ENCODE results near the gene LKAAEAR1.

DNA sequence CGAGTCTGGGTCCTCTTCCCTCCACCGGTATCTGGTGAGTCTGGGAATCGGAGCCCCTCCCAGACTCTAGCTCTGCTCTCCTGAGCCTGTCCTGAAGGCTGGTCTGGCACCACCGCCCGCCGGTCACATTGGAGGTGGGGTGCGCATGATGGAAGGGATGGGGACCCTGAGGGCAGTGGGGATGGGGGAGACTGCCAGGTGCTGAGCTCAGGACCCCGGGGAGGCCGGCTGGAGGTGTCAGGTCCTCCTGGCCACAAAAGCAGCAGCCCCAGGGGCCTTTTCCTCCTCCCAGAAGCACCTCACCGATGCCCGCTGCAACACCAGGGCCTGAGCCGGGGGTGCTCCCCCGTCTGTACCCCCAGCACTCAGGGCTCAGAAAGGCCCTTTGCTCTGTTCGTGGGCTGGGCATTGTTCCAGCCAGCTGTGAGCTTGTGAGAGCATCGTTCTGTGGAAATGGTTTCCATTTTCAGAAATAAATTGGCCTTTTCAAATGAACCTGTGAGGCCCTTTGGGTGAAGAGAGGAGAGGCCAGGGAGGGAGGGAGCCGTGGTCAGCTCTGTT lies 25.7 kb upstream of the LKAAEAR1 start:
- TF ChIP-seq EZH2 (IDR thresholded peaks at IDR 0.05; ENCODE audit: low read length), result no peak
- no peak for TF ChIP-seq CTCF (optimal IDR thresholded peaks at IDR 0.05 in 1 of 3, IDR thresholded peaks at IDR 0.05 in 1 of 3, conservative IDR thresholded peaks at IDR 0.05 in 1 of 3; ENCODE audit: extremely low read depth in 1 of 3, insufficient read depth in 2 of 3, low read length in 3 of 3)
